ENCODE results near the gene SLC39A7.

Gene SLC39A7

DNA sequence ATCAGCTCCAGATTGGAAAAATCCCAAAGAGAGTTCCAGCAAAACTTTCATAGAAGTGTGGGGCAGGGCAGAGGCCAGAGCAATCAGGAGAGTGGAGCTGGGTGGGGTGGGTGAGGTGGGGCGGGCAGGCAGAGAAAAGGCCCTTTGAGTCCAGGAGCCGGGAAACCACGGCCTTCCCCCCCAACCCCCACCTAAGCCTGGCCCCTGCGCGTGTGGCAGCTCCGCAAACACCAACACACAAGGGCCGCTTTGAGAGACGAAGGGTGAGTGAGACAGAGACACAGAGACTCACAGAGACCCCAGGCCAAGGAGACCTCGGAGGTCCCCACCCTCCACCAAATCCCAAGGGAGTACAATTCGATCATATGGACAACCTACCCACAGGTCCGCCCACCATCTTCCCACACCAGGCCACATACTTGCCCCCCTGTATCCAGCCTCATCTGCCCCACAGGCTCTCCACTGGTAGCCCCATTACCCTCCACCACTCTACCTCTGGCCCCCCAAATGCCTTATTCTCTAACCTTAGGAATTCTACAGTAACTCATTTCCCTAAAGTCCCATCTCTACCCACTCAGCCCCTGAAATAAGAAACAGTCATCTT is 10.1 kb upstream of the SLC39A7 start:
- no peak for DNase-seq (ENCODE audit: low spot score)

DNA sequence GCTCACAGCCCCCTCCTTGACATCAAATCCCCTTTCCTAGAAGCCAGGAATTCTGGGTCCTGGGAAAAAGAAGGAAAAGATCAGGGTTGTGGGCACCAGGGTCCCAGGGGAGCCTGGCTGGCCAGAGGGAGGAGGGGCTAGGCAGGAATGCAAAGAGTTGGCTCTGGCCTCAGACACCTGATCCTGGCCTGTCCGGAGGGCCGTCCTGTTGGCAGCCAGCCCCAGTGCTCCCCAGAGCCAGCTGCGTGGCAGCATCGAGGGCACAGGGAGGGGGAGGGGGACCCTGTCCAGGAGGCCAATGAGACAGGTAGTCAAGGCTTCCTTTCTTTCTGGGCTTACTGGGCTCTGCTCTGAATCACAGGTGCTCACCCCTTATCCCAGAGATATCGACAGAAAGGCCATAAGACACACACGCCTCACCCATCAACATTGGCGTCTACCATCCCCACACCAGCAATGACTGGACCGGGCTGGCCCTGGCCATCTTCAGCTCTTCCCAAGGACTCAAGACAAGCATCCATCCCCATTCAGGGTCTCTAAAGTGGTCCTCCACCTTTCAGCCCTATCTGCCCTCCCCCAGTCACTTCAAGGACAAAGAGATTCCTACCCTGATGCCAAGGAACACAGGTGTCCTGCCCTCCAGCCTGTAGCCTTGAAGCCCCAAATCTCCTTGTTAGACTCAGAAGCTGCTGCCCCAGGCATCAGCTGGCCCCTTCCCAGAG is 9.1 kb upstream of the SLC39A7 start:
- no peak for DNase-seq (ENCODE audit: low spot score)

DNA sequence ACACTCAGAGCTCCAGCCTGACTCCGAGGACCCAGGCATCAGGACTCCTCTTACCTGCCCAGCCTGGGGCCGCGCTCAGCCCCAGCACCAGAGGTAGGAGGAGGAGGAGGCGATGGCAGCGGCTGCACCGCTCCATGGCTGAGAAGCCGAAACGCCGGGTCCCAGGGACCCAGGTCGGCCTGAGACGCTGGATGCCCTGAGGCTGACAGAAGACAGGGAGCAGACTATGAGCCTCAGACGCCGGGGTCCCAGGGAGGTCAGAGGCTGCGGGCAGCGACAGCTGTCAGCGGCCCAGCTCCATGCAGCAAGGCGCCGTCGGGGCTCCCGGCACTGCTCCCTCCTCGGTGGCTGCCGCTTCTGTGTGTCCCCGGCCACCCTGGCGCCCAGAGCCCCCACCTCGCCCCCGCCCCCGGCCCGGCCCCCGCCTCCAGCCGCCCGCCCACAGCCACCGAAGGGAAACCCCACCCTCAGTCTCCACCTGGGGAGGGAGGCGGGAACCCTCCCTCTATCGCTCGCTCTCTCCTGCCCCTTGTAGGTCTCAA is 8.5 kb upstream of the SLC39A7 start, which contains the start of gene COL11A2:
Gene COL11A2 (minus strand): TSS at position 363 of the 542 bp plus-strand sequence. CDS start 227 bp downstream, at position 136.
- no peak for DNase-seq (ENCODE audit: low spot score)

DNA sequence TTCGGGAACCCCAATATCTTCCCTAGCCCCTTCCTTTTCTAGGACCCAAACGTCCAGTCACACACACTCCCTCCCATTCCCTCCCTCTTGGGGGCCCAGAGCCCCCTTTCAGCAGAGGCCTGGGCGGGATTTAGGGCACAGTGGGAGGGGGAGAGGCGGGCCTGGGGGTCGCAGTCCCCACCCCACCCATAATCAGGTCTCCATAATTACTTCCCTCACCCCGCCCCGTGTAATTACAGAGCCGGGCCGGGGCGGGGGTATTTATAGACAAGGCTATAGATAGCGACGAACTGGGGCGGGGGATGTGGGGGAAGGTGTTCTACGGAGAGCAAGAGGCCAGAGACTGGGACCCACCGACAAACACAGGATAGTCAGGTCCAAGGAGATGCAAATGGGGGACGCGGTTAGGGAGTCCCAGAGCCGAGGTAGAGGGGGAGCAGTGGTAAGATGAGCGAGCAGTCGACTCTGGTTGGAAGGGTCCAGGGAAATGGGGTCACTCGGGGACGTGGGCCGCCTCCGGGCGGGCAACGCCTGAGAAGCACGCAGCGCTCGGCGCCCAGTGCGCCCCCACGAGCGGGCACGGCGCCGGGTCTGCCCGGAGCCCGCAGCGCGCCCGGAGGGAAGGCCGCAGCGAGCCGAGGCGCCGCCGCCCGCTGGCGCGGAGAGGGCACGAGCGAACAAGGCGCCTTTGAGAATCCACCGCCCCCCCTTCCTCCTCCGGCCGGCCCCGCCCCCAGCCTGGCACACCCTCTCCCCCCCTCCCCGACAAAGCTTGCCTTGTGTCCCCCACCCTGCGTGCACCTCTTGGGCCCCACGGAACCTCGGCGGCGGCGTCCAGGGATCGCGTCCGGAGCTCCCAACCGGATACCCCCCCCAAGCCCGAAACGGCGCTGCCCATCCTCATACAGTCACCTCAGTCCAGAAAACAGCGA is 7.7 kb upstream of the SLC39A7 start:
- DNase-seq (ENCODE audit: low spot score): peak; percentile 58

DNA sequence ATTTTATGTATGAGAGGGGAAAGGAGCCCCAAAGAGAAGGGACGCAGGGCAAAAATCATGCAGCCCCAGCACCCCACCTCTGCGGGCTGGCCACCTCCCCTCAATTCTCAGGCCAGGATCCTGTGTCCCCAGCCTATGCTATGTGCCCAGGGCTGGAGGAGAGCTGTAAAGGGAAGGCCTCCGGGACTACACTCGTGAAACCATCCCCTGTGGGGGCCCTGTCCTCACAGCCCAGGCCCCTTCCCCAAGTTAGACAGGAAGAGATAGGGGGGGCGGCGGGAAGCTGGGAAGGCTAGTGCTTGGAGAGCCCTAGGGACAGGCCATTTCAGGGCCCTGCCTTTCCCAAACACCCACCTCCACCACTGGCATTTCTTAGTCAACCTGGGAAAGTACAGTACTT is 7.0 kb upstream of the SLC39A7 start:
- no peak for DNase-seq (ENCODE audit: low spot score)

DNA sequence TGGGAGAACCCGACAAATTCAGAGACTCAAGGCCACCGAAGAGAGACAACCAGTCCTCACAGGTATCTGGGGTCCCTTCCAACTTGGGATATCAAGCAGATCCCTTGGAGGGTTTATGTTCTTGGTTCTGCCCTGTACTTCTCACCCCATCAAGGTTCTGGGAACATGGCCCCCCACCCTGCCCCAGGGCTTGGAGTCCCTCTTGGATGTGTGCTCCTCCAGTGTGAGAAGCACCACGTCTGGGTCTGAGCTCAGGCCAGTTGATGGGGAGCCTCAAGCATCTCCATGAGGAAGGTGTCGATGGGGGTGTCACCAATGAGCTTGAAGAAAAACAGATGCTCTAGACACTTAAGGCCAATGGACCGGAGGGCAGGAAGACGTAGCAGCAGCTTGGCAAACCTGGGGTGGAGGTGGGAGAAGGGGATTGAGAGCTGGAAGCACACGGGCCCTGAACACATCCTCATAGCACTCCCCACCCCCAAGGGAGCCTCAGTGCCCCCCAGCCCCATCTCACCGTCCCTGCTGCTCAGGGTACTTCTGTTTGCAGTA is 6.2 kb upstream of the SLC39A7 start:
- DNase-seq (ENCODE audit: low spot score): no peak

DNA sequence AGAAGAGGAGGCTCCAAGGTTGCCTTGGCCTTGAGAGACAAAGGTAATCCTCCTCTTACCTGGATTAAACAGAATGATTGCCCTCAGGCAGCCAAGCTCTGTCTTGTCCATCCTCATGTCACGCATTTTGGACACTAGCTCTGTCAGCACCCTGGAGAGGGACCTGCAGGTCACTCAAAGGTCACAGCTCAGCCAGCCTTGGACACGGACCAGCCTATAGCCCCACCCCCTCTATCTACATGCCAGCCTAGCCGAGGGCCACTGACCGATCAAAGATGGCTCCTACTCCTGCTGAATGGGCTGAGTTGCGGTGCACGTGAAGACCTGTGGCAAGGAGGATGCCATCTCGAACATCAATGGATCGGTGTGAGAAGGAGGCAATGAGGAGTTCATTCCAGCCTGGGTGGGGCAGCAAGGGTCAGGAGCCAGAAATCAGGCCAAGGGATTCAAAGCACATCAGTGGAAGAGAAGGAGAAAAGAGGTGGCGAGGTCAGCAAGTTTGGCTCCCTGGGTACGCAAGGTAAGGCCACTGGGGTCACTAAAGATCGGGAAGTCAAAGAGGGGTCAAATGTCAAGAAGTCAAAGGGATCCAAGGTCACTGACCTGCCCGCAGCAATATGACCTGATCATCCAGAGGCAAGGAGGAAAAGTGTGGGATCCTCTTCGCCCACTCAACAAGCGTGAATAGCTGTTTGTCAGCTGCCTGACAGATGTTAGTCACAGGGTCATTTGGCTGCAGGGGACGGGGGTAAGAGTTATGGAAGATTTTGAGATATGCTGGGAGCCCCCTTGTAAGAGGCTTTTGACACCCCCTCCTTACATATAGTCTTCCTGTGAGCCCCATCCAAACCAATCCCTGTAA is 5.1 kb upstream of the SLC39A7 start:
- DNase-seq (ENCODE audit: low spot score): no peak

DNA sequence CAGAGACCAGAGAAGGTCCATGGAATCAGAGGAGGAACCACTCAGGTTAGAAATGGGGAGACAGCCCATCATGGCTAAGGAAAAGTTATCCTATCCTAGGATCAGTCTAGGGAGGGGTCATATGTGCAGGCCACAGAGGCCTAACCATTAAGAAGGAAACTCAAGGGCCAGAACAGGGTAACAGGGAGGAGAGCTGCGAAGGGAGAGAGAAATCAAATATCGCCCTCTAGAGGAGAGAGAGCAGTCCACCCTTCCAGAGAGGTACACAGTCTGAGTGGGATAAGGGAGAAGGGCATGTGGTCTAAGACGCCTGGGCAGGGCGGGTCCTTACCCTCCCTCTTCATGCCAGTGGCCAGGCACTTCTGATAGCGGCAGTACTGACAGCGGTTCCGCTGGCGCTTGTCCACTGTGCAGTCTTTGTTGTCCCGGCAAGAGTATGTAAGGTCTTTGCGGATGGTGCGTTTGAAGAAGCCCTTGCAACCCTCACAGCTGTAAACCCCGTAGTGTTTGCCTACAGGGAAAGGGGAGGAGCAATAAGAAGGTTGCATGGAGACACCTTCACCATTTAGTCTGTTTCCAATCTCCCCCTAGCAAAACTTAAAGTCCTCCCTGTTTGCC is 3.1 kb upstream of the SLC39A7 start:
- DNase-seq (ENCODE audit: low spot score): peak; percentile 84

DNA sequence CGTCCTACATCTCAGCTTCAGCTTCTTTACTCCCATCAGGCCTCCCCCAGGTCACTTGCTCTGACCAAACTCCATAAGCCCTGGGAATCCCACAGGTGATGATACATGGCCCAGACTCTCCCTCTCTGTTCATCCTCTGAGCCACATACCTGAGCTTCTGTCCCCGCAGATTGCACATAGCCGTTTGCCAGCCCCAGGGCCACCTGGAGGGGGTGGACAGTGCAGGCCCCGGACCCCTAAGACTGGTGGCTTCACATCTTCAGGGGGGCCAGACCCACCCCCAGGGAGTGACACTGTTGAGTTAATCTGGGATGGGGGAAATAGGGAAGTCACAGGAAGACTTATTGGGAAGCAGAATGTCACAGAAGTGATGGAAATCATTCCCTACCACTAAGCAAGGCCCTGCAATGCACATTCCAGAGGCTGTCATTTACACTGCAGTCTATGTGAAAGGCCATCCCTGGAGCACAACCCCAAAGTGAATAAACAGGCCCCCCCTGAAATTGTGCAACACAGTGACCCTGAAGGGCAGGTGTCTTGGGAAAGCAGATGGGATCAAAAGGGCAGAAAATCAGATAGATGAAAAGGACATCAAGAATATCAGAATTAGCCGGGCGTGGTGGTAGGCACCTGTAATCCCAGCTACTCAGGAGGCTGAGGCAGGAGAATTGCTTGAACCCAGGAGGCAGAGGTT is 2.4 kb upstream of the SLC39A7 start:
- no peak for DNase-seq (ENCODE audit: low spot score)

DNA sequence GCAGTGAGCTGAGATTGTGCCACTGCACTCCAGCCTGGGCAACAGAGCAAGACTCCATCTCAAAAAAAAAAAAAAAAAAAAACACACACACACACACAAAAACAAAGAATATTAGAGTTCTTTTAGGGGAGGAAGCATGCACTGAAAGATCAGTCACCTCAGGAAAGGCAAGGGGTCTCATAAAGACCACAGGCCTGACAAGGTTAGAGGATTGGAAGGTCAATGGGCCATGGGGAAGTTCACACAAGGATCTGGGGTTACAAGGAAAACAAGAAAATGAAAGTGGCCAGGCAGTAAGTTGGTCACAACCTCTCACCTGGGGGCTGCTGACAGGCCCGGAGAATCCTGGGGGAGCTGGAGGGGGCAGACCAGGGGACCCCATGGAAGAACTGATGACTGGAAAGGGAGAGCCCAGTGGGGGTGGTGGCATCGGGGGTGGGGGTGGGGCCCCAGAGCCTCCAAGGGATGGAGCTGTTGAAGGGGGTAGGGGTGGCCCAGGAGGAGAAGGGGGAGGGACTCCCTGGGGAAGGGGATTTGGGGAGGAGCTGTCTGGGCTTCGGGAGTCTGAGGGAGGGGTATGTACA is 1.7 kb upstream of the SLC39A7 start:
- DNase-seq (ENCODE audit: low spot score): no peak

DNA sequence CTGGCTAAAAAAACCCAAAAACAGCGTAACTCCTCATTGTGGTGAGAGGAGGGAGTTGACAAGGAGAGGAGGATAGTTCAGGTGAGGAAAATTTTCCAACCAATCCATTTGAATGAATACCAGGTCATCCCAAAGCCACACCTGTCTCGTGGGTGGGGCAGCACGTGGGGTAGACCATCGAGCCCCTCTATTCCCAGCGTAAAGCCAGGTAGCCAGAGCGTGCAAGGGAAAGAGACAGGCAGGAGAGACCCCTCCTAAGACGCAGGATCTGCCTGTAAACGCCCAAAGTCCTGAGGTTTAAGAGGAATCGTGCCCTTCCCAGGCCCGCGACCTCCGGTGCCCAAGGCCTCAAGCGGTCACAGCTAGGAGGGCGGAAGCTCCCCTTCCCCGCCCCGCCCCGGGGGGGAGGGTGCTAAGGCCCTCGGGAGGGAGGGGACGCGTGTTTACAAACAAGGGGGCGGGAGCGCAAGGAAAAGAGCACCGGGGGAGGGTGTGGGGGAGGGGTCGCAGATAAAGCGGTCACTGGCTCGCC is 914 bp upstream of the SLC39A7 start:
- DNase-seq (ENCODE audit: low spot score): peak; percentile 88

DNA sequence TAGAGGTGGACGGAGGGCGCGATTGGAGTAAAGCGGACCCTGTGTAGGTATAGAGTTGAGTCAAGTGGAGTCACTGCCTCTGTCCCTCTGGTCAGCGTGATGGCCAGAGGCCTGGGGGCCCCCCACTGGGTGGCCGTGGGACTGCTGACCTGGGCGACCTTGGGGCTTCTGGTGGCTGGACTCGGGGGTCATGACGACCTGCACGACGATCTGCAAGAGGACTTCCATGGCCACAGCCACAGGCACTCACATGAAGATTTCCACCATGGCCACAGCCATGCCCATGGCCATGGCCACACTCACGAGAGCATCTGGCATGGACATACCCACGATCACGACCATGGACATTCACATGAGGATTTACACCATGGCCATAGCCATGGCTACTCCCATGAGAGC is 479 bp downstream of the SLC39A7 start:
- peak; percentile 36 for DNase-seq (ENCODE audit: low spot score)

DNA sequence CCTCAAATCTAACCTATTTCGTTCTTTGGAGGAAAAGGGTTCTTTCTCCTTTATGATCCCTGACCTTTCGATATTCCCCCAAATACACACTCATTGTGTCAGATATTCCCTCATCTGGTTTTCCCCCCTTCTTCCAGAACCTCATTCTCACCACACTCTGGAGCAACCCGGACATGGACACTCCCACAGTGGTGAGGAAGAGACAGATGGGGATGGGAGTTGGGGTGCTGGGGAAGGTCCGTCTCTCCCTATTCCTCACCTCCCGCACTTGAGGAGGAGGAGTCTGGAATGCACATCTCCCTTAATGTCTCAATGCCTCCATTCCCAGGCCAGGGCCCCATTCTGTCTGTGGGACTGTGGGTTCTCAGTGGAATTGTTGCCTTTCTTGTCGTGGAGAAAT is 1.3 kb downstream of the SLC39A7 start:
- no peak for DNase-seq (ENCODE audit: low spot score)

DNA sequence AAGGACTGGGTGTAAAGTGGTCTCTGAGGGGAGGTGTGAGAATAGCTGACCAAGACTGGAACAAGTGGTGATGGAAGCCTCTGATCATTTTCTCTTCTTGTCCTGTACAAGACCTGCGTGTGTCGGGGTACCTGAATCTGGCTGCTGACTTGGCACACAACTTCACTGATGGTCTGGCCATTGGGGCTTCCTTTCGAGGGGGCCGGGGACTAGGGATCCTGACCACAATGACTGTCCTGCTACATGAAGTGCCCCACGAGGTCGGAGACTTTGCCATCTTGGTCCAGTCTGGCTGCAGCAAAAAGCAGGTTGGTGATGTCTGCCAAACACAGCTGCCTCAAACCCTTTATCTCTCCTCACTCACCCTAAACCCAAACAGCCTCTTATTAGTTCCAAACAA is 2.1 kb downstream of the SLC39A7 start:
- no peak for DNase-seq (ENCODE audit: low spot score)

DNA sequence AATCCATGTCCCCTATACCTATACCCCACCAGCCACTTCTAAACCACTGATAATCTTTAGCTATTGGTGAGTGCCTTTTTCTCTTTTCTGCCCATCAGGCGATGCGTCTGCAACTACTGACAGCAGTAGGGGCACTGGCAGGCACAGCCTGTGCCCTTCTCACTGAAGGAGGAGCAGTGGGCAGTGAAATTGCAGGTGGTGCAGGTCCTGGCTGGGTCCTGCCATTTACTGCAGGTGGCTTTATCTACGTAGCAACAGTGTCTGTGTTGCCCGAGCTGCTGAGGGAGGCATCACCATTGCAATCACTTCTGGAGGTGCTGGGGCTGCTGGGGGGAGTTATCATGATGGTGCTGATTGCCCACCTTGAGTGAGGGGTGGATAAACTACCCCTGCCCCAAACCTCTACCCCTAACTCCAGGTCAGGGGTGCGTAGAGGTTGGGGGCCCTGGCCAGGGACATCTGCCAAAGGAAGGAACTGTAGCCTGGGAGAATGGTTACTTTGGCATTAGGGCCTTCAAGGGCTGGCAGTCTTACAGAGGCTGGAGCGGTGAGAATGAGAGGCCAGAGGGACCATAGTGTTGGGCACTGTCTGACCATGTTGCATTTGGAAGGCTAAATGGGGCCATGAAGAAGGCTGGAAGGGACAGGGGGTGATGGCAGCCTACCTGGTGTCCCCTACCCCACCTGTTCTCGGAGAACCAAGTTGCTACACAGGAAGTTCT is 2.9 kb downstream of the SLC39A7 start:
- no peak for DNase-seq (ENCODE audit: low spot score)

DNA sequence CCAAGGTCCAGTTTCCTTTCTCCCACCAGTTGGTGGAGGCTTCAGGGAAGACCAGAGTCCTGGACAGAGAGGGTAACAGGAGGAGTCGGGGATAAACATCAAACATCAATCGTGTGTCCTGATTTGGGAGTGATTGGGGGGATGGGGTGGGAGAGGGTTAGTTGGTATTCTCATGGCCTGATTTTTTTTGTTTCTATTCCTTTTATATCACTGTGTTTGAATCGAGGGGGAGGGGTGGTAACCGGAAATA is 3.4 kb downstream of the SLC39A7 start:
- no peak for DNase-seq (ENCODE audit: low spot score)

DNA sequence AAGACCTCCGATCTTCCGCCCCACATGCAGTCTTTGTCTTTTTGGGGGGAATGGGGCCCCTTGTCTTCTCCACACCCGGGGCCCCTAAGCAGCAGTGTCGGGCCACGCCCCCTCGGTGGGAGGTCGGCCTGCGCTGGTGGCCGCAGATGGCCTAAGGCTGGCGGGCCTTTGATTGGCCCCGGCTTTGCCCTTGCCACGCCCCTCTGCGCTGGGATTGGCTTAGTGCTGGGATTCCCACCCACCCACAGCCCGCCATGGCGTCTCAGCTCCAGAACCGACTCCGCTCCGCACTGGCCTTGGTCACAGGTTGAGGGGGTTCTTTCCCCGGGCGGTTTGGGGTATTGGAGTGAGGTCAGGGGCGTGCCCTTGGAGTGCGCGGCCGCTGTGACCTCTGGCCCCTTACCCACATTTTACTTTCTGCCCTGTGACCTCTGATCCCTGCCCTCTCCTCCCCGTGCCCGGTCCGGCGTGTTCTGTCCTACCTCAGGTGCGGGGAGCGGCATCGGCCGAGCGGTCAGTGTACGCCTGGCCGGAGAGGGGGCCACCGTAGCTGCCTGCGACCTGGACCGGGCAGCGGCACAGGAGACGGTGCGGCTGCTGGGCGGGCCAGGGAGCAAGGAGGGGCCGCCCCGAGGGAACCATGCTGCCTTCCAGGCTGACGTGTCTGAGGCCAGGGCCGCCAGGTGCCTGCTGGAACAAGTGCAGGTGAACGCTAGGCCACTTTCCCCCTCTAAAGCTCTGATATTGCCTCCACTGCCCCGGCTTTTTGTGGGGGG is 3.9 kb downstream of the SLC39A7 start, which contains the start of gene HSD17B8:
Gene HSD17B8 (plus strand): TSS at position 241 of the 776 bp plus-strand sequence. CDS start 14 bp downstream, at position 255.
- DNase-seq (ENCODE audit: low spot score): peak; percentile 97
